ENCODE results near the gene NSMF.

Gene NSMF, protein sequence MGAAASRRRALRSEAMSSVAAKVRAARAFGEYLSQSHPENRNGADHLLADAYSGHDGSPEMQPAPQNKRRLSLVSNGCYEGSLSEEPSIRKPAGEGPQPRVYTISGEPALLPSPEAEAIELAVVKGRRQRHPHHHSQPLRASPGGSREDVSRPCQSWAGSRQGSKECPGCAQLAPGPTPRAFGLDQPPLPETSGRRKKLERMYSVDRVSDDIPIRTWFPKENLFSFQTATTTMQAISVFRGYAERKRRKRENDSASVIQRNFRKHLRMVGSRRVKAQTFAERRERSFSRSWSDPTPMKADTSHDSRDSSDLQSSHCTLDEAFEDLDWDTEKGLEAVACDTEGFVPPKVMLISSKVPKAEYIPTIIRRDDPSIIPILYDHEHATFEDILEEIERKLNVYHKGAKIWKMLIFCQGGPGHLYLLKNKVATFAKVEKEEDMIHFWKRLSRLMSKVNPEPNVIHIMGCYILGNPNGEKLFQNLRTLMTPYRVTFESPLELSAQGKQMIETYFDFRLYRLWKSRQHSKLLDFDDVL

DNA sequence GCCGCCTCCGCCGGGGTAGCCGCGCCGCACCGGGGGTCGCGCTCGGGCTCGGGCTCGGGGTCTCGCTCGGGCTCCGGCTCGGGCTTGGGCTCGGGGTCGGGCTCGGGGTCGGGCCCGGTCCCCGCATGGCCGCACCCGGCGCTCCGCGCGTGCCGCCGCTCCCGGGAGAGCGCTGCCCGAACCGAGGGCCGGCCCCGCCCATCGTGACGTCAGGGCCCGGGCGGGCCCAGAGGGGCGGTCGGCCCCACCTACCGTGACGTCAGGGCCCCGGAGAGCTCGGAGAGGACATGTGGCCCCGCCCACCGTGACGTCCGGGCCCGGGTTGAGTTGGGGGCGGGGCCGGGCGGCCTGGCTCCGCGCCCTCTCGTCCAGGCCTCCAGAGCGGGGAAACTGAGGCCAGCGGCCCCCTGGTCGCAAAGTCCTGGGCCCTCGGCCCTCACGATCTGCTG is at the start of gene NSMF:
Gene NSMF (minus strand): TSS at position 183 of the 449 bp plus-strand sequence. CDS start 232 bp downstream, outside the sequence.
- peak; percentile 96 for DNase-seq

DNA sequence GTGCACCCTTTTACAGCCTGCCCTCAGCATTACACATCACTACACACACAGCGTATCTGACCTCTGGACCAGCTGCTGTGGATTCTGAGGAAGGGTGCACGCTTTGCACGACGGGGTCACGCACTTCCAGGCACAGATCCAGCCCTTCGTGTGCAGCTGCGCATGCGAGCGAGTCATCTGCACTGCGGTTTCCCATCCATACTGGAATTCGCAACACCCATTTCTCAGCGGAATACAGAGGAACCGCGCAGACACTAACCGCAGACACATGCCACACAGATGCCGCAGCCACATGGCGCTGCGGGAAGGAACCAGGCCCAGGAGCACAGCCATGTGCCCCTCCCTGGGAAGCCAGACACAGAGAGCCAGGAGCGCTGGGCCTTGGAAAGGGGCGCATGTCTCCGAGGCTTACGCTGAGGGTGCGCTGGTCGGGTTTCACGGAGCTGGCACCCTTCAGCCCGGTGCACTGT is 47.6 kb upstream of the NSMF start:
- no peak for DNase-seq

DNA sequence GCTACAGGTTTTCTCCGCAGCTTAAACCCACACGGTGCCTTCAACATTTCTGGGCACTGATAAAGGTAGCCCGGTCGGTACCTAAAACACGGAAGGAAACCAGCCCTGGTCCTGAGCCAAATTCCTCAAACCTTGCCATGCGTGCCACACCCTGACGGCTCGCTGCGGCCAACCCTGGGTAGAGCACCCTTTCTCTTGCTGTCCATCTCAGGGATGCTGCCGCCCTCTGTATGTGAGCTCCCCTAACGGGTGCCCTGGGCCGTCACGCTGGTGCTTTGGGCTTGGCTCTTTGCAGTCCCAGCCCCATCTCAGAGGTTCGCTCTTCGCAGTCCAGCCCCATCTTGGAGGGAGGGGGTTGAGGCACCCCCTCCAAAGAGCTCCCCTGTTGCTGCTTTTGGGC is 47.1 kb upstream of the NSMF start:
- DNase-seq = no peak

DNA sequence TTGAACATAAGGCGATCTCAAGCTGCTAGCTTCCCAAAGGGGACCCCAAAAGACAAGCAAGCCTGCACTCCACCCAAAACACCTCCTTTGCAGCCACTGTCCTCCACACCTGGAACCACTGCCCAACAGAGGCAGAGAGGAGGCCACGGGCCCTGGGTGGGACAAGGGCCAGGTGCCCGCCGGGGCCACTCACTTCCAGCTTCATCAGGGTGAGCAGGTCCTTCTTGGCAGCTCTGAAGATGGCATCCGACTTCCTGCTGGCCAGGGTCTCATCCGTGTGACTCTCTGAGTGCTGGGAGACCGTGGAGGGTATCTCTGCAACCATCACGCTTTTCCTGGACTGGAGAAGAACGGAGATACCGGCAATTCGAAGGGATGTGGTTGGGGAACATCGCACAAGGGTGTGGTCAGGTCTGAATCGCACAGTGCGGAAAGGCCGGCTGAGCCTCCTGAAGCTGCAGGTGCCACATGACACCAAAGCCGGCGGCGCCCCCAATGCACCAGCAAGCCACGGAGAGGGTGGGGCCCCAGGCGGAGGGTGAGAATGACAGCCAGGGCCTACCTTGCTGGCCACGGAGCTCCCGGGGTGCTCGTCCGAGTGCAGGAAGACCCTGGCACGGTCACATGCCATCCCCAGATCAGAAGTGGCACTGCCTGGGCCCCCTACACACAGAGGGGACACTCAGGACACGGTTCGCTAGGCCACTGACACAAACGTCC is 46.4 kb upstream of the NSMF start:
- DNase-seq = no peak

DNA sequence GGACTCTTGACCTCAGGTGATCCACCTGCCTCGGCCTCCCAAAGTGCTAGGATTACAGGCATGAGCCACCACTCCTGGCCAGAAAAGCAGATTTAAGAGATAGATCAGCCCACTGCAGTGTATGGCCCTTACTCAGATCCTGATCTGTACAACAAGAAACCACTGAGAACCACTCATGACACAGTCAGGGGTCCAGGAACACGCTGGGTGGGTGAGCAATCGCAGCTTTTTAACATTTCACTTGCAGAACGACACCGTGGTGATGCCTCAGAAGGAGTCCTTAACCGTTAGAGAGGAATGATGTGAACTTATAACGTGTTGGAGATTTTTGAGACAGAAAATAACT is 45.3 kb upstream of the NSMF start:
- DNase-seq = no peak

DNA sequence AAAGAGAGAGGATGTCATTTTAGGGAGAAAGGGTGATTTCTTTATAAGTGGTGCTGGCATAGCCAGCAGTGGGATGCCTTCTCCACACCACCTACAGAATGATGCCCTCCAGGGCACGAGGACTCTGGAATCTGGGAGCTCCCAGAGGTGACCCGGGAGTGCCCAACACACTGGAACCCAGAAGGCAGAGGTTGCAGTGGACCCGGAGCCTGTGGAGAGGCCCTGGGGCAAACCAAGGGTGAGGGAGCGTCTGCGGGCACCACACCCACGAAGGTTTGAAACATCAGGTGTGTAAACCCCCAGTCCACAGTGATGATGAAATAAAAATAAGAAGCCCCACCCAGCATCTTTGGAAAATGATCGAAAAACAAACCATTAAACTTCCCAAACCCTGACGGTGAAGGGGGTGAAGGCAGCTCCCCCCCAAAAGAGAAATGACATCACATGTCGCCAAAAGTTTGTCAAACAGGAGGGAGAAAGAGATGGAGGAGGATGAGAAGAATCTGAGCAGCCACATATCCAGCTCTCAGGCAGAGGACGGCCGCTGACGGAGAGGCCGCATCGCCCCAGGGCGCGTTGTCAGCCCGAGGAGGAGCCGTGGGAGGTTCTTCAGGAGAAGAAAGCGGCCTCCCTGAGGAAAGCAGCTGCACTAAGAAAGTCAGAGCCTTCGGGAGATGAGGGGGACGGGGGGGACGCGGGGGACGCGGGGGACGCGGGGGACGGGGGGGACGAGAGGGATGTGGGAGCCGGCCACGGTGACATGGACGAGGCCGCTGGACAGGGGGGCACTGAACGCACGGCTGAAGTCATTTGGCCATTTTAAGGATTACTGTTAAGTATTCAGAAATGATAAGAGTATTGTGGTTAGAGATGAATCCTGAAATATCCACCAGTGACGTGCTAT is 43.1 kb upstream of the NSMF start:
- no peak for DNase-seq

DNA sequence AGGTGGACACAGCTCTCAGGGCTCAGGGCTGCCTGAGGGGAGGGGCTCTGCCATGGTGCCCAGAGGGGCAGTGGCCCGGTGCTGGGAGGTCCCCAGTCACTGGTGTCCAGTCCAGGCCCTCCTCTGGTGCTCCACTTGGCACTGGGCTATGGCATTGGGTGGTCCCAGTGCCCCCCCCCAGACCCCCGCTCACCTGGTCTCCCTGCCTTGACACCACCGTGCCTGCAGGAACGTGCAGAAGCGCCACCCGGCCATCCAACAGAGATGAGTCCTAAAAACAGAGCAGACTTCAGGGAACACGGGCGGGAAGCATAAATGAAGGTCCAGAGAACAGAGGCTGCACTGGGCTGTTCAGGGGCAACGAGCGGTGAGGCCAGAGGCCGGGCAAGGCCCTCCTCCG is 42.3 kb upstream of the NSMF start:
- DNase-seq = no peak

GRCh38 chr9:137500666-137501397 is 41.7 kb upstream of the NSMF start:
- no peak for DNase-seq

DNA sequence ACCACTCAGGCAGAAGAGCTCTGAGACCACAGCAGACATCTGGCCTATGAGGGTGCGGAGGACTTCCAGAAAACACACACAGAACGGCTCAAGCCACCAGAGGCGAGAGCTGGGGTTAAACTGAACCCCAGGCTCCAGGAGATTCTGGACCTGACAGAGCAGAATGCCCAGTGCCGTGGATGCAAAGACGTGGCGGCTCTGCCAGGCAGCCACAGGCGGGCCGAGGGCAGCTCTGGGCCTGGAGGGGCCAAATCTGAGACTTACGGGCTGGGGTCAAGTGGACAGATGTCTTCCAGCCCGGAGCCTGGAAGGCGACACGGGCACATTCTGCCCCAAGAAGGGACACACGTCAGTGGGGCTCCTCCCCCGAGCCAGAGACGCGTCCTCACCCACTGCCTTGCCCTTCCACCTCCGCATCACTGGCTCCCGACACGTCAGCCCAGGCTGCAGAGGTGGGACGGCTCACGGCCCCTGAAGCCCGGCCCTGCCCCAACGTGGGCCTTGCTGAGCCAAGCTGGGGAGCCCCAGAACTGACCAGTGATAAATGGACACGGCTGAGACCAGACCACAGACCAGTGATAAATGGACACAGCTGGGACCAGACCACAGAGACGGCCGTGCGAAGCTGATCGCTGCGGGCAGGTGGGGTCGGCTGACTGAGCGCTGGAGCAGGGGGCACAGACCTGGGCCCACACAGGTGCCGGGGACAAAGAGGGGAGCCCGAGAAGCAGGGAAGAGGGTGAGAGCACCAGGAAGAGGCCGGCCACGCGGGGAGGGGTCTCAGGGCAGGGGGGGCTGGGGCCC is 40.9 kb upstream of the NSMF start:
- no peak for DNase-seq

DNA sequence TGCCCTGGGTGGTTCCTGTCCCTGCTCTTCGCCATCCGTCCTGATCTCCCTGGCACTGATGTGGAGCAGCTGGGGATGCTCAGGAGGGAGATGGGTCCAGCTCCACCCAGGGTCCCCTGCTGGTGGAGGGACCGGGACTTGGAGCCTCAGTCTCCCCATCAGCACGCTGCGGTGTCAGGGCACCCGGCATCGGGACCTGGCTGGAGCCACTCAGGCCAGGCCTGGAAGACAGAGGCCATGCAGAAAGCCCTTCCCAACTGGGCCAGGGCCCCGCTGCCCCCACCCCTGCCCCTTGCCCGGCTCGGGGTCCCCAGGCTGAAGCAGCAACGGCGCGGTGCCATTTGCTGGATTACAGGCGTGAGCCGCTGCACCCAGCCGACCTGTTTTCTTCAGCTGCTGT is 40.3 kb upstream of the NSMF start:
- no peak for DNase-seq

GRCh38 chr9:137498720-137499150 is 39.6 kb upstream of the NSMF start:
- DNase-seq = no peak

- DNase-seq = no peak
These were observed 39.0 kb upstream of the NSMF start for GRCh38 chr9:137497921-137498719.

DNA sequence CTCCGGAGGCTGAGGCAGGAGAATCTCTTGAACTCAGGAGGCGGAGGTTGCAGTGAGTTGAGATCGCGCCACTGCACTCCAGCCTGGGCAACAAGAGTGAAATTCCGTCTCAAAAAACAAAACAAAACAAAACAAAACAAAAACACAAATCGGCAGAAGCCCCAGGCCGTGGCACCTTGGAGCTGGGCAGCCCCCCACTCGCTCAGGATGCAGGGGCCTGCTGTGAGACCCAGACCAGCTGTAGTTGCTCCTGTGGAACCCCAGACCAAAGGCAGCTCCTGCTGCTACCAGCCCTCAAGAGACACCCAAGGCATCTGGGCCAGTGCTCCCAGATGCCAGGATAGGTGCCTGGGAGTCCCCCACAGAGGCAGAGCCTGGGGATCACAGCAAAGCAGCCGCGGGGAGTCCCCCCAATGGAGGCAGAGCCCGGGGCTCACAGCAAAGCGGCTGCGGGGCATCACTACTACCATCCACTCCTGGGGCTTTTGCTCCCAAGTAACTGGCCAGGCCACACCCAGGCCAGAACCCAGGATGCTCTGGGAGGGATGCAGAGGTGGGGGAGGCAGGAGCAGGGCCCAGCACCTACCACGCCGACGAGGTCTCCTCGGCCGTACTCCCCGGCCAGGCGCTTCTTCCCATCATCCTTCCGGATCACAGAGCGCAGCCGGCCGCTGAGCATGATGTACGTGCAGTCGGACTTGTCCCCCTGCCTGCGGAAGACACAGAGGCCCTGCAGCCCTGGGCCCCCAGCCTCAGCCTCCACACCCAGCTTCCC is 37.7 kb upstream of the NSMF start:
- DNase-seq = no peak

DNA sequence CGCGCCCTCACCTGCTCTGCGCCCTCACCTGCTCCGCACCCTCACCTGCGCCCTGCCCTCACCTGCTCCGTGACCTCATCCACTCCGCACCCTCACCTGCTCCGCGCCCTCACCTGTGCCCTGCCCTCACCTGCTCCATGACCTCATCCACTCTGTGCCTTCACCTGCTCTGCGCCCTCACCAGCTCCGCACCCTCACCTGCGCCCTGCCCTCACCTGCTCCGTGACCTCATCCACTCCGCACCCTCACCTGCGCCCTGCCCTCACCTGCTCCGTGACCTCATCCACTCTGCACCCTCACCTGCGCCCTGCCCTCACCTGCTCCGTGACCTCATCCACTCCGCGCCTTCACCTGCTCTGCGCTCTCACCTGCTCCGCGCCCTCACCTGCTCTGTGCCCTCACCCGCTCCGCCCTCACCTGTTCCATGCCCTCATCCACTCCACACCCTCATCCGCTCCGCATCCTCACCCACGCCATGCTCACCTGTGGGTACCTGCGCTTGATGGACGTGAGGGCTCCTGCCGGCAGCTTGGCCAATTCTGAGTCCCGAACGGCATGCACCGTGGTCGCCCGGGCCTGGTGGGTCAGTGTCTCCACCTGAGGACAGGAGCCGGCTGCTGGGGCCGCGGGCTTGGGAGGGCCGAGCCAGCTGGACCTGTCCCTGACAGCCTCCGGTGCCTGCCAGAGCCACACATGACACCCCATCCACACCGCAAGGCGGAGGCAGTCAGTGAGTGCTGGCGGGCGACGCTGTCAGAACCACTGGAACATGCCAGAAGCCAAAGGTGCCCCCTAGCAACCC is 35.6 kb upstream of the NSMF start:
- no peak for DNase-seq

DNA sequence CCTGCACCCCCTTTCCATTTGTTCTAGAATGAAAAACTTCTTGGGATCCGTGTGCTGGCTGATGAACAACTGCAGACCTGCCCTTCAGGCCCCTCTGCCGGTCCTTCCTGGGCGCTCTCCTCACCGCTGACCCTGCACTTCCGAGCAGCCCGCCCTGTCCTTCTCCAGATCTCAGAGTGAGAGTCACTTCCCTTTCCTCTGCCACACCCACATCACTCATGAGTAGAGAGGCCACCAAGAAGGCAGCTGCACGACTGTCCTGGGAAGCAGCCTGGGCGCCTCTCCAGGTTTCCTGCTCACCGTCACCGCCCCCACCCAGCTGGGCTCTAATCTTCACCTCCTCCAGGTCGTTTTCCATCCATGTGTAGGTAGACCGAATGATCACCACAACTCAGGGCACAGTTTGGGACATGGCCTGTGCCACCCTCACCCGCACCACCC is 35.0 kb upstream of the NSMF start:
- DNase-seq = no peak

GRCh38 chr9:137493364-137494103 is 34.4 kb upstream of the NSMF start:
- no peak for DNase-seq

DNA sequence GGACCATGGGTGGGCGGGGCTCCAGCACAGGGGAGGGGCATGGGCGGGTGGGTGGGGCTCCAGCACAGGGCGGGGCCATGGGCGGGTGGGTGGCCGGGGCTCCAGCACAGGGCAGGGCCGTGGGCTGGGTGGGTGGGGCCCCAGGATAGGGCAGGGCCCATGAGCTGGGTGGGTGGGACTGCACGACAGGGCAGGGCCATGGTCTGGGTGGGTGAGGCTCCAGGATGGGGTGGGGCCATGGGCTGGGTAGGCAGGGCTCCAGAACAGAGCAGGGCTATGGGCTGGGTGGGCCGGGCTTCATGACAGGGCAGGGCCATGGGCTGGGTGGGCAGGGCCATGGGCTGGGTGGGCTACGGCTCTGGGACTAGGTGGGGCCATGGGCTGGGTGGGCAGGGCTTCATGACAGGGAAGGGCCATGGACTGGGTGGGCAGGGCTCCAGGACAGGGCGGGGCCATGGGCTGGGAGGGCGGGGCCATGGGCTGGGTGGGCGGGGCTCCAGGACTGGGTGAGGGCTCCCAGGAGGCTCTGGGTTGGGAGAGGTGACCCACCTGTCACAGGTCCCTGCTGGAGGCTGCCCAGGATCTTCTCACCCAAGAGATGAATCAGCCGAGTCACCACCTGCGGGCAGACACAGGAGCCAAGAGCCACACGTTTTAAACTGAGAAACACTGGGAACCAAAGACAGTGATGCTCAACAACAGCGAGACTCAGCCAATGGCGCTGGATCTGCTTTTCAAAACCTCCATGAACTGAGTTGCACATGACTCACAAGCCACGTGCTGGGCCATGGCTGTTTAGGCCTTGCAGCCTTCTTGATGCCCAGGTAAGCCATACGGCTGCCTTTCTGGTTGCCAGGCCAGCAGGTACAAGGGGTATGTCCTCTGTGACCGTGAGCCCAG is 33.6 kb upstream of the NSMF start:
- peak; percentile 26 for DNase-seq

Measured in activated CD4-positive, alpha-beta T cell treated with anti-CD3 and anti-CD28 coated beads, Interleukin-10, Interleukin-2, amounts not matched to agents 100 ng/mL and 50 ng/mL, durations not matched to agents 16 hours and 8 hours (primary cell).